Activated CD4-positive, alpha-beta T cell treated with anti-CD3 and anti-CD28 coated beads, Interleukin-2, amount 50 U/mL, for 24 hours (primary cell): Measurements from ENCODE around the gene ABCG8.
"Not testable (repeated sequence)": the region's sequence is repeated elsewhere in the genome, so short reads cannot be mapped to it uniquely, and the experiment has no call there.

Experiments used
- DNase-seq, 2 donors: peaks; one replicate each; pipeline ENCODE4 v3.0.0-alpha.2; 2020; ENCODE audit warnings: low read depth in 1 of 2, low spot score in 1 of 2

Gene ABCG8

GRCh38 chr2:43906448-43907109, 67.8 kb downstream of the ABCG8 start:
- DNase-seq, result no peak

- DNase-seq, result not testable (repeated sequence)
Measured at GRCh38 chr2:43911136-43911790, 72.5 kb downstream of the ABCG8 start.

GRCh38 chr2:43924463-43924862, 85.7 kb downstream of the ABCG8 start:
- DNase-seq, result no peak

GRCh38 chr2:43925431-43925830, 86.7 kb downstream of the ABCG8 start:
- DNase-seq, result no peak

GRCh38 chr2:43927442-43927841, 88.7 kb downstream of the ABCG8 start:
- DNase-seq, result no peak

- DNase-seq, result no peak
Measured at GRCh38 chr2:43931293-43931692, 92.5 kb downstream of the ABCG8 start.
